ENCODE results near the gene DNAJC18.
"Not testable (repeated sequence)": the region's sequence is repeated elsewhere in the genome, so short reads cannot be mapped to it uniquely, and the experiment has no call there.

DNA sequence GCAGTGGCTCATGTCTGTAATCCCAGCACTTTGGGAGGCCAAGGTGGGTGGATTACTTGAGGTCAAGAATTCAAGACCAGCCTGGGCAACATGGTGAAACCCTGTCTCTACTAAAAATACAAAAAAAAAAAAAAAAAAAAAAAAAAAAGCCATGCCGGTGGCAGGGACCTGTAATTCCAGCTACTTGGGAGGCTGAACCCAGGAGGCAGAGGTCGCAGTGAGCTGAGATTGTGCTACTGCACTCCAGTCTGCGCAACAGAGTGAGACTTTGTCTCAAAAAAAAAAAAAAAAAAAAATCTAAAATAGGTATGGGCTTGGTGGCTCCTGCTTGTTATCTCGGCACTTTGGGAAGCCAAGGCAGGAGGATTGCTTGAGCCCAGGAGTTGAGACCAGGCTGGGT lies 40.4 kb upstream of the DNAJC18 start:
- TF ChIP-seq, protein P1, sequence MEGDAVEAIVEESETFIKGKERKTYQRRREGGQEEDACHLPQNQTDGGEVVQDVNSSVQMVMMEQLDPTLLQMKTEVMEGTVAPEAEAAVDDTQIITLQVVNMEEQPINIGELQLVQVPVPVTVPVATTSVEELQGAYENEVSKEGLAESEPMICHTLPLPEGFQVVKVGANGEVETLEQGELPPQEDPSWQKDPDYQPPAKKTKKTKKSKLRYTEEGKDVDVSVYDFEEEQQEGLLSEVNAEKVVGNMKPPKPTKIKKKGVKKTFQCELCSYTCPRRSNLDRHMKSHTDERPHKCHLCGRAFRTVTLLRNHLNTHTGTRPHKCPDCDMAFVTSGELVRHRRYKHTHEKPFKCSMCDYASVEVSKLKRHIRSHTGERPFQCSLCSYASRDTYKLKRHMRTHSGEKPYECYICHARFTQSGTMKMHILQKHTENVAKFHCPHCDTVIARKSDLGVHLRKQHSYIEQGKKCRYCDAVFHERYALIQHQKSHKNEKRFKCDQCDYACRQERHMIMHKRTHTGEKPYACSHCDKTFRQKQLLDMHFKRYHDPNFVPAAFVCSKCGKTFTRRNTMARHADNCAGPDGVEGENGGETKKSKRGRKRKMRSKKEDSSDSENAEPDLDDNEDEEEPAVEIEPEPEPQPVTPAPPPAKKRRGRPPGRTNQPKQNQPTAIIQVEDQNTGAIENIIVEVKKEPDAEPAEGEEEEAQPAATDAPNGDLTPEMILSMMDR (IDR thresholded peaks at IDR 0.05) = not testable (repeated sequence)
- not testable (repeated sequence) for TF ChIP-seq POLR2A (IDR thresholded peaks at IDR 0.05)

Data from right lobe of liver (tissue), 4 donors.